ENCODE data around the gene UBE2QL1.

- TF ChIP-seq CEBPB (IDR thresholded peaks at IDR 0.05) (no peak), CTCF (IDR thresholded peaks at IDR 0.05) (no peak), ZSCAN20 (CRISPR knock-in tag; IDR thresholded peaks at IDR 0.05) (no peak), POLR2A (IDR thresholded peaks at IDR 0.05; ENCODE audit: low read length) (no peak), MYC (IDR thresholded peaks at IDR 0.05; ENCODE audit: borderline replicate concordance, low read length) (no peak), ZNF302 (CRISPR knock-in tag; IDR thresholded peaks at IDR 0.05) (no peak), SREBF2 (IDR thresholded peaks at IDR 0.05) (no peak), PHF8 (IDR thresholded peaks at IDR 0.05; ENCODE audit: borderline replicate concordance, low read depth) (no peak)
- TF ChIP-seq, protein P1, sequence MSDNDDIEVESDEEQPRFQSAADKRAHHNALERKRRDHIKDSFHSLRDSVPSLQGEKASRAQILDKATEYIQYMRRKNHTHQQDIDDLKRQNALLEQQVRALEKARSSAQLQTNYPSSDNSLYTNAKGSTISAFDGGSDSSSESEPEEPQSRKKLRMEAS (IDR thresholded peaks at IDR 0.05) = no peak
Observed at GRCh38 chr5:6541256-6542013, 92.8 kb downstream of the UBE2QL1 start.
